PC-3 (cell line): Measurements from ENCODE around the gene PACS1.

Source experiments
- EZH2 ChIP-seq: fragments of 300-600 bp; sonication (generic); IDR thresholded peaks from one replicate; pipeline ENCODE4 v1.6.1; 2017; ENCODE audit warnings: antibody characterized with exemption, mild to moderate bottlenecking, low read length; ENCODE audit not compliant: unreplicated experiment
- EZH2phosphoT487 ChIP-seq: fragments of 300-600 bp; sonication (generic); IDR thresholded peaks from 2 replicates; pipeline ENCODE4 v1.6.1; 2018; ENCODE audit warnings: mild to moderate bottlenecking, antibody characterized with exemption, low read length, borderline replicate concordance
- TF ChIP-seq, protein P1 (sequence below): fragments of 300-600 bp; sonication (generic); conservative IDR thresholded peaks from 2 replicates; pipeline ENCODE4 v1.5.1; 2017; ENCODE audit warnings: antibody characterized with exemption, low read depth, mild to moderate bottlenecking, low read length

DNA sequence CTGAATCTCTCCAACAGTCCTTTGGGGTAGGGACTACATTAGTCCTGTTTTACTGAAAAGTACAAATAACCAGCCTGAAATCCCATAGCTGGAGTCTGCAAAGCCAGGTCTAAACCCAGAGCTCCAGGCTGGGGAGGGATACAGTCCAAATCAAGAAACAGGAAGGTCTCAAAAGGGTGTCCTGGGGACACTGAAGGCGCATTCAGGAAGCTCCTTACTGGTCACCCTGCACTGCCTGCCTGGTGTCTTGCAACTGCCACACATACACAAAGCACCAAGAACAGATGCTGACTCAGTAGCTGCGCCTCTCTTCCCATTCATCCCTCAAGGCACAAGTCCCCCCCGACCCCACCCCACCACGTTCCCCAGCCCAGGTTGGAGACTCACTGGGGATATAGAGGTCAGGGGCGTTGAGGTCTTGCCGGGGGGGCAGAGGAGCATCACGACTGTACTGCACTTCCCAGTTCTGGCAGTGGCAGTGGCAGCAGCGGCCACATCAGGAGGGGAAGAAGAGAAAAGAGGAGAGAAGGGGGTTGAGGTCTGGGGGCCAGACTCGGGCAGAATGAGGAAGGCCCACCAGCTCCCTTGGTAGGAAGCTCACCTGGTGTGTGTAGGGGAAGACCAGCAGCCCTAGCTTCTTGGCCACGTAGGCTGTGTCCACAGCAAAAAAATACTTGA is 217.3 kb downstream of the PACS1 start:
- TF ChIP-seq, protein P1, sequence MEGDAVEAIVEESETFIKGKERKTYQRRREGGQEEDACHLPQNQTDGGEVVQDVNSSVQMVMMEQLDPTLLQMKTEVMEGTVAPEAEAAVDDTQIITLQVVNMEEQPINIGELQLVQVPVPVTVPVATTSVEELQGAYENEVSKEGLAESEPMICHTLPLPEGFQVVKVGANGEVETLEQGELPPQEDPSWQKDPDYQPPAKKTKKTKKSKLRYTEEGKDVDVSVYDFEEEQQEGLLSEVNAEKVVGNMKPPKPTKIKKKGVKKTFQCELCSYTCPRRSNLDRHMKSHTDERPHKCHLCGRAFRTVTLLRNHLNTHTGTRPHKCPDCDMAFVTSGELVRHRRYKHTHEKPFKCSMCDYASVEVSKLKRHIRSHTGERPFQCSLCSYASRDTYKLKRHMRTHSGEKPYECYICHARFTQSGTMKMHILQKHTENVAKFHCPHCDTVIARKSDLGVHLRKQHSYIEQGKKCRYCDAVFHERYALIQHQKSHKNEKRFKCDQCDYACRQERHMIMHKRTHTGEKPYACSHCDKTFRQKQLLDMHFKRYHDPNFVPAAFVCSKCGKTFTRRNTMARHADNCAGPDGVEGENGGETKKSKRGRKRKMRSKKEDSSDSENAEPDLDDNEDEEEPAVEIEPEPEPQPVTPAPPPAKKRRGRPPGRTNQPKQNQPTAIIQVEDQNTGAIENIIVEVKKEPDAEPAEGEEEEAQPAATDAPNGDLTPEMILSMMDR: no peak
- no peak for TF ChIP-seq EZH2
- TF ChIP-seq EZH2phosphoT487: no peak
